GM18519 (cell line): ENCODE data around the gene MMD2.

Experiments
- ATAC-seq: cut with Tn5 transposase; IDR thresholded peaks from one replicate; pipeline ENCODE4 v1.9.1; 2021; ENCODE audit warnings: mild to moderate bottlenecking, moderate library complexity; ENCODE audit not compliant: unreplicated experiment, low FRiP score

The MMD2 gene

GRCh38 chr7:4959893-4960292 lies 906 bp upstream of the MMD2 start:
- ATAC-seq, result no peak

- ATAC-seq, result no peak
Measured at GRCh38 chr7:4959306-4959705, 319 bp upstream of the MMD2 start.

GRCh38 chr7:4957847-4958476 lies 1.0 kb downstream of the MMD2 start:
- no peak for ATAC-seq

GRCh38 chr7:4951903-4952636 lies 6.9 kb downstream of the MMD2 start:
- ATAC-seq, result no peak

GRCh38 chr7:4951304-4951703 lies 7.7 kb downstream of the MMD2 start:
- no peak for ATAC-seq

- no peak for ATAC-seq
Measured at GRCh38 chr7:4948402-4948801, 10.6 kb downstream of the MMD2 start.

DNA sequence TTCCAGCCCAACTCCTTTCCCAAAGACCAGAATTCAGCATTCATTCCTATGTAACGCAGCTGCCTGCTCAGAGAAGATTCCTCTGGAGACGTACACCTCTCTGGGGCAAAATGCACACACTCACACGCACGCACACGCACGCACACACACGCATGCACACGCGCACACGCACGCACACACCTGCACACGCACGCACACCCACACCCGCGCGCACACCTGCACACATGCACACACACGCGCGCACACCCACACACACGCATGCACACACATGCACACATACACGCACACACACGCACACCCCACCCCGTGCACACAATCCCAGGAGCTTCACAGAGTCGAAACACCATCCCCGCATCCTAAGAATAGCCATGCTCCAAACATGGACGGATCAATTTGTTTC lies 13.0 kb downstream of the MMD2 start:
- ATAC-seq, result no peak

DNA sequence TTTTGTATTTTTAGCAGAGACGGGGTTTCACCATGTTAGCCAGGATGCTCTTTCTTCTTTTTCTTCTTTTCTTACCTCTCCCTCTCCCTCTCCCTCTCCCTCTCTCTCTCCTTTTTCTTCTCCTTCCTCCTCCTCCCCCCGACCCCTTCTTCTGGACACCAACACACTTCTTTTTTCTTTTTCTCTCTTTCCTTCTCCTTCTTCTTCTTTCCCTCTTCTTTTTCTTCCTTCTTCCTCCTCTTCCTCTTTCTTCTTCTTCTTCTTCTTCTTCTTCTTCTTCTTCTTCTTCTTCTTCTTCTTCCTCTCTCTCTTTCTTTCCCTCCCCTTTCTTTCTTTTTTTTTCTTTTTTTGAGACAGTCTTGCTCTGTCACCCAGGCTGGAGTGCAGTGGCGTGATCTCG lies 14.0 kb downstream of the MMD2 start:
- no peak for ATAC-seq

DNA sequence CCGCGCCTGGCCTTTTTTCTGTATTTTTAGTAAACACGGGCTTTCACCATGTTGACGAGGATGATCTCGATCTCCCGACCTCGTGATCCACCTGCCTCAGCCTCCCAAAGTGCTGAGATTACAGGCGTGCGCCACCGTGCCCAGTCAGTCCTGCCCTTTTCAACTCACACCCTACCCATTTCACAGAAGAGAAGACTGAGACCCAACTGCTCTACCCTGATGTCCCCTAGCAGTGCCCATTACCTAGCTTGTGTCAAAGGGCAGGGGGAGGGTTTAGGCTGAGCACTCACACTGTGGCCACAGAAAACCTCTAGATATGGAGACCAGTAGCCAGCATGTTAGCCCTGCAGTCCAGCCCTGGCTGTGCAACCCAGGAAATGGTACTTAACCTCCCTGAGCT lies 15.7 kb downstream of the MMD2 start:
- no peak for ATAC-seq

DNA sequence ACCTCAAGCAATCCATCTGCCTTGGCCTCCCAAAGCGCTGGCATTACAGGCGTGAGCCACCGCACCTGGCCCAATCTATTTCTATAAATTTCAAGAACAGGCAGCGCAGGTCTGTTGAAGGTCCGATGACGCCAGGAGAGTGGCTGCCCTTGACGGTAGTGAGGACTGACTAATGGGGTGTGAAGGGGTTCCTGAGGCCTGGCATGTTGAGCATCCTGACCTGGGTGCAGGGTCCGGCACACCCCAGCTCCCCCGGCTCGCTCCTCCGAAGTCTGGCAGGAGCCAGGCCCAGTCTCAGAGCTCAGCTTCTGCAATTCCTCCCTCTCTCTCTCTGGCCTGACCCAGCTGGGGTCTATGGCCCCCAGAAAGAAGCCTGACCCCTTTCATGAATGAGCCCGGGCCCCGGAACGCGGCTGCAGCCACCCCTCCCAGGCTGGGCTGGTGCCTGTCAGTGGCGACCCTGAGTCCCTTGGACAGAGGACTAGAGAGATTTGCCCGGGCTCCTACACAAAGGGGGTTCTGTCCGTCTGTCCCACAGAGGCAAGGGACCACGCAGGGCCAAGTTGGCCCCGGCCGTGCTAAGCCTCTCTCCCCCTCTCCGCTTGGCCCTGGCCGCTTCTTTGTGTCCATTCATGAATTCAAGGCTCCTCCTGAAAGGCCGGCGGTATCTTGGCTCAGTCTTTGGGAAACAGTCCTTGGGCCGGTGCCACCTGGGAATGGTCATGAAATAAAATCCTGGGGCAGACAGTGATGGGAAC lies 18.8 kb downstream of the MMD2 start:
- no peak for ATAC-seq

DNA sequence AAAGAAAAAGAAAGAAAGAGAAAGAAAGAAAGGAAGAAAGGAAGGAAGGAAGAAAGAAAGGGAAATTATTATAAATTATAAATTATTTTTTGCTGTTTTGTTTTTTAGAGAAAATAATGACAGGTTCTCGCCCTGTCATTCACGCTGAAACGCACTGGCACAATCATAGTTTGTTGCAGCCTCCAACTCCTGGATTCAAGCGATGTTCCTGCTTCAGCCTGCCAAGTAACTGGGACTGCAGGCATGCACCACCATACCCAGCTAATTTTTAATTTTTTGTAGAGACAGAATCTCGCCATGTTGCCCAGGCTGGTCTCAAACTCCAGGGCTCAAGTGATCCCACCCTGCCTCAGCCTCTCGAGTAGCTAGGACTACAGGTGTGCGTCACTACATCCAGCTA lies 21.6 kb downstream of the MMD2 start:
- ATAC-seq, result no peak

GRCh38 chr7:4934419-4935025 lies 24.5 kb downstream of the MMD2 start:
- ATAC-seq, result no peak

DNA sequence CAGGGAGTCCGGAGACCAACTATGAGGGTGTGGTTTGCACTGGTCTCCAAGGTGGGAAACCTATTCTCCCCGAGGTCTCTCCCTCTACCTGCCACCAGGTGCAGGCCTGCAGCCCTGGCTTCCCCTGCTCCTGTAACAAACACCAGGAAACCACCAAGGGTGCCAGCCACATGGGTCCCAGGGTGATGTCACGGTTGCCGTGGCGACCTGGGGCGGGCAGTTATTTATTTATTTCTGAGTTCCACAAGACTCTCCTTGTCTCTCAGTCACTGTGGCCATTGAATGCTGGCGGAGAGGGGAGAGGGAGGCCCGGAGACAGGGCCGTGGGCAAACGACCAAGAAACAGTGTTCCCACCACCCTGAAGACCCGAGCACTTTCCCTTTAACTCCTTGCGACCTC lies 27.0 kb downstream of the MMD2 start:
- no peak for ATAC-seq

DNA sequence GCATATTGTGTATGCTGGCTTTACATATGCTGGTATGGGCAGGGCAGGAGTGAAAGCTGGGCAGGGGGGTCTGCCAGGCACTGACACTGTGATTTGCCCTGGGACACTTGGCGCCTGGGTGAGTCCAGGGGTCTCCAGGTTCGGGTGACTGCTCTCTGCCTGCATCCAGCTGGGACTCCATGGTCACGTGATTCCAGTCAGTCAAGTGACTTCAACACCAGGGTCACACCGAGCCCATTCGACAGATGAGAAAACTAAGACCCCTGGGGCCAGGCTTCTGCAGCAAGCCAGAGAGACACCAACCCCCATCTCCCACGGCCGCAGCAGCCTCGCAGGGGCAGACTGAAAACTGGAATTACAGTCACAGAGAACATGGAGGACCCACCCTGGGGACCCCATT lies 30.0 kb downstream of the MMD2 start:
- no peak for ATAC-seq

GRCh38 chr7:4928445-4928844 lies 30.5 kb downstream of the MMD2 start:
- no peak for ATAC-seq

DNA sequence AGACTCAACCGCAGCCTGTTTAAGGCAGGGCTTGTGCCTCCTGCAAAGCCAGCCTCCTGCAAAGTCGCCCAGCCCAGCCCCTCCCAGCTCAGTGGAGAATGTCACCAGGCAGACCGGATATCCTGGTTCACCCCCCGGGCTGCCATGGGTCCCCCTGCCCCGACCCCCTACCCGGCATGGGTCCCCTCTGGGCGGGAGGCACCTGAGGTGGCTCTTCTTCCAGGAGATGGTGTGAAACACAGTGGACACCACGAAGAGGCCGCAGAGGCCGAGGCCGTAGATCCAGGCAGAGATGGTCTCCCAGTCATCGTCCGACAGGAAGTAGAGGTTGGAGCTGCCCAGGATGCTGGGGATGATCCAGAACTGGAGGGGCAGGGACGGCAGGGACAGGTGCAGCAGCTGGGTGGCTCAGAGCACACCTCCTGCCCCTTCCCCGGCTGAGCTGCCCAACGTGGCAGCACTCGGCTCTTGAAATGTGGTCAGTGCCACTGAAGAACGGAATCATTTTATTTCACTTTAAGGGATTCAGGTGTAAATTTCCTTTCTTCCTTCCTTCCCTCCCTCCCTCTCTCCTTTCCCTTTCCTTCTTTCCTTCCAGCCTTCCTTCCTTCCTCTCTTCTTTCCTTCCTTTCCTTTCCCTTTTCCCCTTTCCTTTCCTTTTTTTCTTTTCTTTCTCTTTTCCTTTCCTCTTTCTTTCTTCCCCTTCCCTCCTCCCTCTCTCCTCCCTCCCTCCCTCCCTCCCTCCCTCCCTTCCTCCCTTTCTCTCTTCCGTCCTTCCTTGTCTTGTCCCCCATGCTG lies 38.8 kb downstream of the MMD2 start:
- no peak for ATAC-seq

DNA sequence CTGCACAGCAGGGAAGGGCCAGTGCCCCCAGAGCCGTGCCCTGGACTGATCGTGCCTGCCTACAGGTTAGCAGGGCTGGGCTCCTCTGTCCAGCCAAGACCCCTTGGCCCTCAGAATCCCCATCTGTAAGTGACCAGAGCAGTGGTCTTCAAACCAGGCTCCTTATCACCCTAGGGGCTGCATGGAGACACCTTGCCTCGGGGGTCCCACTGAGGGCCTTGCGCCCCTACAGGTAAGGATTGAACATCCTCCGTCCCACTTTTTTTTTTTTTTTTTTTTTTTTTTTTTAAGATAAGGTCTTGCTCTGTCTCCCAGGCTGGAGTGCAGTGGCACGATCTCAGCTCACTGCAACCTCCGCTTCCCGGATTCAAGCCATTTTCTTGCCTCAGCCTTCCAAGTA lies 42.9 kb downstream of the MMD2 start:
- ATAC-seq, result no peak

- ATAC-seq, result no peak
Measured at GRCh38 chr7:4911111-4911828, 47.7 kb downstream of the MMD2 start.

GRCh38 chr7:4906682-4907081 lies 52.3 kb downstream of the MMD2 start:
- ATAC-seq, result no peak

DNA sequence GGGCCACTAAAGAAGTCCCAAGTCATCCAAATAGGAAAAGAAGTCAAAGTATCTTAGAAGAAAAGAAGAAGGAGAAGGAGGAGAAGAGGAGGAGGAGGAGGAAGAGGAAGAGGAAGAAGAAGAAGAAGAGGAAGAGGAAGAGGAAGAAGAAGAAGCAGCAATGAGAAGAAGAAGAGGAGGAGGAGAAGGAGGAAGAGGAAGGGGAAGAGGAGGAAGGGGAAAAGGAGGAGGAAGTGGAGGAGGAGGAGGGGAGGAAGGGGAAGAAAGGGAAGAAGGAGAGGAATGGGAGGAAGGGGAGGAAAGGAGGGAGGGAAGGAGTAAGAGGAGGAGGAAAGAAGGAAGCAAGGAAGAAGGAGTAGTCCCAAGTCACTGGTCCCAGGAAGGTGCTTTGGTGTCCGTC lies 53.8 kb downstream of the MMD2 start:
- no peak for ATAC-seq
